Forelimb muscle (tissue), 1 donor: ENCODE measurements around the gene SPAG16. TPM values are rescaled to one million over a fixed set of nuclear protein-coding genes. Genes with fewer than 3 reads are reported as not detected.
"Not testable (repeated sequence)": the region's sequence is repeated elsewhere in the genome, so short reads cannot be mapped to it uniquely, and the experiment has no call there.

ENCODE experiments used
- DNase-seq: peaks from one replicate; pipeline ENCODE4 v3.0.0-alpha.2; 2013; ENCODE audit warnings: low read depth
- polyA plus RNA-seq: library from polyadenylated mRNA; unstranded; fragments of 120-200 nt; gene quantifications from one replicate; pipeline ENCODE4 v1.2.1, GENCODE V29; 2013; ENCODE audit not compliant: insufficient read length

SPAG16 gene
- polyA plus RNA-seq, 1 donor, result 15.8 TPM

- DNase-seq, result no peak
Observed at GRCh38 chr2:213995400-213996105, 711.3 kb downstream of the SPAG16 start.

- DNase-seq, result not testable (repeated sequence)
Observed at GRCh38 chr2:213998976-213999375, 714.7 kb downstream of the SPAG16 start.

- no peak for DNase-seq
Observed at GRCh38 chr2:214004463-214004862, 720.2 kb downstream of the SPAG16 start.

GRCh38 chr2:214005337-214005736, 721.1 kb downstream of the SPAG16 start:
- DNase-seq, result no peak

- no peak for DNase-seq
Observed at GRCh38 chr2:214006601-214007000, 722.3 kb downstream of the SPAG16 start.

GRCh38 chr2:214011676-214012075, 727.4 kb downstream of the SPAG16 start:
- no peak for DNase-seq

GRCh38 chr2:214014551-214015220, 730.4 kb downstream of the SPAG16 start:
- DNase-seq, result no peak

GRCh38 chr2:214019229-214019972, 735.1 kb downstream of the SPAG16 start:
- DNase-seq, result no peak

GRCh38 chr2:214019973-214020345, 735.7 kb downstream of the SPAG16 start:
- DNase-seq, result no peak

GRCh38 chr2:214029190-214029589, 744.9 kb downstream of the SPAG16 start:
- DNase-seq, result no peak

GRCh38 chr2:214031566-214031965, 747.3 kb downstream of the SPAG16 start:
- DNase-seq, result no peak

GRCh38 chr2:214034417-214034816, 750.2 kb downstream of the SPAG16 start:
- DNase-seq, result no peak

GRCh38 chr2:214035091-214035852, 751.0 kb downstream of the SPAG16 start:
- no peak for DNase-seq

- no peak for DNase-seq
Observed at GRCh38 chr2:214035921-214036320, 751.7 kb downstream of the SPAG16 start.

- no peak for DNase-seq
Observed at GRCh38 chr2:214038186-214038585, 753.9 kb downstream of the SPAG16 start.

- no peak for DNase-seq
Observed at GRCh38 chr2:214050731-214051130, 766.5 kb downstream of the SPAG16 start.

GRCh38 chr2:214051585-214051984, 767.3 kb downstream of the SPAG16 start:
- no peak for DNase-seq

- DNase-seq, result no peak
Observed at GRCh38 chr2:214052235-214052634, 768.0 kb downstream of the SPAG16 start.

GRCh38 chr2:214057986-214058385, 773.7 kb downstream of the SPAG16 start:
- DNase-seq, result no peak

- not testable (repeated sequence) for DNase-seq
Observed at GRCh38 chr2:214062279-214062678, 778.0 kb downstream of the SPAG16 start.

GRCh38 chr2:214064471-214064870, 780.2 kb downstream of the SPAG16 start:
- no peak for DNase-seq

GRCh38 chr2:214066862-214067261, 782.6 kb downstream of the SPAG16 start:
- no peak for DNase-seq
